A673 (cell line): ENCODE results near the gene VPS13D. TPM values are rescaled to one million over a fixed set of nuclear protein-coding genes. Genes with fewer than 3 reads are reported as not detected.

Experiments
- BruUV-seq: library from RNA; stranded (reverse); fragments of 400-500 nt; replicated peaks from 2 replicates; lab custom pipeline; 2021; lab: Mats Ljungman, UMichigan
- CTCF ChIA-PET: fragments of 300-600 bp; sonication (Branson Sonifier 250); formaldehyde crosslinking; loops from one replicate; lab custom pipeline; 2022; ENCODE audit warnings: antibody characterized with exemption; lab: Charles Lee
- POLR2A ChIA-PET: fragments of 300-600 bp; sonication (Branson Sonifier 250); formaldehyde crosslinking; loops from one replicate; lab custom pipeline; 2022; ENCODE audit warnings: antibody characterized with exemption; ENCODE audit not compliant: low non-redundant PET; lab: Charles Lee
- DNase-seq: peaks from one replicate; pipeline ENCODE4 v3.0.0-alpha.2; 2015; ENCODE audit warnings: low spot score
- H3K27ac ChIP-seq: fragments of 200-600 bp; sonication (generic); 2 replicates; pipeline ENCODE4 v1.5.1; 2016; ENCODE audit warnings: mixed run types, low read depth, mild to moderate bottlenecking, mixed read lengths, antibody characterized with exemption, low read length; ENCODE audit not compliant: poor library complexity, severe bottlenecking
- H3K27me3 ChIP-seq: fragments of 200-600 bp; sonication (generic); replicated peaks from 2 replicates; pipeline ENCODE4 v1.6.1; 2017; ENCODE audit warnings: mixed run types, low read depth, mild to moderate bottlenecking, mixed read lengths, antibody characterized with exemption, low read length; ENCODE audit not compliant: insufficient read depth, poor library complexity
- H3K36me3 ChIP-seq: fragments of 200-600 bp; sonication (generic); 2 replicates; pipeline ENCODE4 v1.6.1; 2016; ENCODE audit warnings: mixed run types, mild to moderate bottlenecking, mixed read lengths, antibody characterized with exemption, low read length; ENCODE audit not compliant: insufficient read depth, poor library complexity, severe bottlenecking
- H3K4me1 ChIP-seq: fragments of 200-600 bp; sonication (generic); 2 replicates; pipeline ENCODE4 v1.6.1; 2017; ENCODE audit warnings: mixed run types, mild to moderate bottlenecking, mixed read lengths, antibody characterized with exemption, low read length; ENCODE audit not compliant: insufficient read depth, poor library complexity, severe bottlenecking
- H3K4me3 ChIP-seq: fragments of 200-600 bp; sonication (generic); 2 replicates; pipeline ENCODE4 v1.5.1; 2016; ENCODE audit warnings: low read depth, mixed run types, mild to moderate bottlenecking, mixed read lengths, low read length; ENCODE audit not compliant: poor library complexity, severe bottlenecking
- H3K9me3 ChIP-seq: fragments of 200-600 bp; sonication (generic); 2 replicates; pipeline ENCODE4 v1.6.1; 2016; ENCODE audit warnings: mixed run types, low read depth, mild to moderate bottlenecking, mixed read lengths, antibody characterized with exemption, low read length; ENCODE audit not compliant: poor library complexity, severe bottlenecking
- EZH2 ChIP-seq: fragments of 200-600 bp; sonication (generic); IDR thresholded peaks from 2 replicates; pipeline ENCODE4 v1.6.1; 2017; ENCODE audit warnings: borderline replicate concordance, low read depth, mild to moderate bottlenecking, mixed read lengths, antibody characterized with exemption, low read length; ENCODE audit not compliant: poor library complexity, severe bottlenecking
- intact Hi-C: fragments of 100-400 bp; cut with micrococcal nuclease; formaldehyde crosslinking; loops from one replicate; pipeline ENCODE4 v1.10.0; 2022; ENCODE audit not compliant: unreplicated experiment
- total RNA-seq: library from RNA; stranded (reverse); gene quantifications from 2 replicates; pipeline ENCODE4 v1.2.3, GENCODE V29; 2021
- TF ChIP-seq, protein P1 (sequence below): fragments of 300-800, 200-600 bp; sonication (generic); conservative IDR thresholded peaks from 2 replicates; pipeline ENCODE4 v1.5.1; 2017; ENCODE audit warnings: low read depth, mild to moderate bottlenecking, antibody characterized with exemption, low read length, moderate library complexity, mixed read lengths

VPS13D gene
- total RNA-seq, 1 experiment from 2014 or later: 32.5 TPM

- ChIA-PET CTCF (no interaction called here), POLR2A (no interaction called here)
- Histone ChIP-seq H3K4me3 (no peak overlapping the region), H3K4me1 (no peaks in the 10 kb centered on the region), H3K9me3 (no peaks in the 10 kb centered on the region), H3K27me3 (no peaks in the 10 kb centered on the region), H3K27ac (no peak overlapping the region), H3K36me3 (no peaks in the 10 kb centered on the region)
- no peak for TF ChIP-seq EZH2
- TF ChIP-seq, protein P1, sequence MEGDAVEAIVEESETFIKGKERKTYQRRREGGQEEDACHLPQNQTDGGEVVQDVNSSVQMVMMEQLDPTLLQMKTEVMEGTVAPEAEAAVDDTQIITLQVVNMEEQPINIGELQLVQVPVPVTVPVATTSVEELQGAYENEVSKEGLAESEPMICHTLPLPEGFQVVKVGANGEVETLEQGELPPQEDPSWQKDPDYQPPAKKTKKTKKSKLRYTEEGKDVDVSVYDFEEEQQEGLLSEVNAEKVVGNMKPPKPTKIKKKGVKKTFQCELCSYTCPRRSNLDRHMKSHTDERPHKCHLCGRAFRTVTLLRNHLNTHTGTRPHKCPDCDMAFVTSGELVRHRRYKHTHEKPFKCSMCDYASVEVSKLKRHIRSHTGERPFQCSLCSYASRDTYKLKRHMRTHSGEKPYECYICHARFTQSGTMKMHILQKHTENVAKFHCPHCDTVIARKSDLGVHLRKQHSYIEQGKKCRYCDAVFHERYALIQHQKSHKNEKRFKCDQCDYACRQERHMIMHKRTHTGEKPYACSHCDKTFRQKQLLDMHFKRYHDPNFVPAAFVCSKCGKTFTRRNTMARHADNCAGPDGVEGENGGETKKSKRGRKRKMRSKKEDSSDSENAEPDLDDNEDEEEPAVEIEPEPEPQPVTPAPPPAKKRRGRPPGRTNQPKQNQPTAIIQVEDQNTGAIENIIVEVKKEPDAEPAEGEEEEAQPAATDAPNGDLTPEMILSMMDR: no peak
- no TSS peak for BruUV-seq
- intact Hi-C loops: no loop called here
- DNase-seq: no peak
These were observed 227.1 kb downstream of the VPS13D start for GRCh38 chr1:12456979-12457378.

DNA sequence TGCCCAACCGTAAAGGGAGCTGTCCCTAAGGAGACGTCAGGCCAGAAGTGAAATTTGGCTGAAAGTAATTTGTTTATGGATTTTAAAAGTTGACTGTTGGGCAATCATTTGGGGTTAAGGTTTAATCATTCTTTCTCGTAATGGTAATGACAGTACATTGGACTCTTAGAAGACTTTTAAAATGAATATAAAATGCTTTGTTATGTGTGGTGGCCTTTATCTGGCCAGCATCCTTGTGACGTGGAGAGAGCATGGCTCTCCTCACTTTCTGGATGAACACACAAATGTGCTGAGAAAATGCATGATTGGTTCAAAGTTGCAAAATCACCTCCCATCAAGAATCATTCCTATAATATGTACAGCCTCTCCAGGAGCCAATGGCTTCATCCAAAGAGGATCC lies 227.9 kb downstream of the VPS13D start:
- no peaks in the 10 kb centered on the region for H3K27me3 ChIP-seq
- POLR2A ChIA-PET: no interaction called here
- TF ChIP-seq, protein P1: no peak
- no peak for TF ChIP-seq EZH2
- no peak overlapping the region for H3K4me3 ChIP-seq
- H3K9me3 ChIP-seq: no peaks in the 10 kb centered on the region
- no peaks in the 10 kb centered on the region for H3K36me3 ChIP-seq
- CTCF ChIA-PET: no interaction called here
- intact Hi-C loops: no loop called here
- BruUV-seq: no TSS peak
- no peak overlapping the region for H3K27ac ChIP-seq
- H3K4me1 ChIP-seq: no peaks in the 10 kb centered on the region
- DNase-seq: no peak

GRCh38 chr1:12458571-12458970 lies 228.7 kb downstream of the VPS13D start:
- ChIA-PET POLR2A (no interaction called here), CTCF (no interaction called here)
- Histone ChIP-seq H3K27me3 (no peaks in the 10 kb centered on the region), H3K9me3 (no peaks in the 10 kb centered on the region), H3K27ac (no peak overlapping the region), H3K4me3 (no peak overlapping the region), H3K36me3 (no peaks in the 10 kb centered on the region), H3K4me1 (no peaks in the 10 kb centered on the region)
- no TSS peak for BruUV-seq
- intact Hi-C loops: no loop called here
- no peak for DNase-seq
- TF ChIP-seq EZH2: no peak
- TF ChIP-seq, protein P1: no peak
